GM19452 (cell line): ENCODE data around the gene CCDC102A.
"Not testable (repeated sequence)": the region's sequence is repeated elsewhere in the genome, so short reads cannot be mapped to it uniquely, and the experiment has no call there.

Experiments
- ATAC-seq: cut with Tn5 transposase; IDR thresholded peaks from one replicate; pipeline ENCODE4 v1.9.1; 2021; ENCODE audit not compliant: unreplicated experiment

CCDC102A gene

GRCh38 chr16:57565461-57565860 is 29.1 kb upstream of the CCDC102A start:
- ATAC-seq = no peak

- no peak for ATAC-seq
Measured at GRCh38 chr16:57564571-57565270, 28.4 kb upstream of the CCDC102A start.

- no peak for ATAC-seq
Measured at GRCh38 chr16:57563761-57564160, 27.4 kb upstream of the CCDC102A start.

GRCh38 chr16:57563487-57563750 is 27.0 kb upstream of the CCDC102A start:
- ATAC-seq = no peak

GRCh38 chr16:57562669-57563486 is 26.5 kb upstream of the CCDC102A start:
- no peak for ATAC-seq

GRCh38 chr16:57562066-57562465 is 25.7 kb upstream of the CCDC102A start:
- ATAC-seq = no peak

- ATAC-seq = no peak
Measured at GRCh38 chr16:57559072-57559790, 22.9 kb upstream of the CCDC102A start.

- ATAC-seq = no peak
Measured at GRCh38 chr16:57556941-57557541, 20.7 kb upstream of the CCDC102A start.

- ATAC-seq = no peak
Measured at GRCh38 chr16:57555831-57556230, 19.5 kb upstream of the CCDC102A start.

- ATAC-seq = no peak
Measured at GRCh38 chr16:57551057-57551456, 14.7 kb upstream of the CCDC102A start.

GRCh38 chr16:57549730-57550129 is 13.4 kb upstream of the CCDC102A start:
- ATAC-seq = no peak

GRCh38 chr16:57548408-57548807 is 12.0 kb upstream of the CCDC102A start:
- no peak for ATAC-seq

GRCh38 chr16:57547524-57547923 is 11.2 kb upstream of the CCDC102A start:
- not testable (repeated sequence) for ATAC-seq

GRCh38 chr16:57544124-57544653 is 7.8 kb upstream of the CCDC102A start:
- ATAC-seq = peak; percentile 82

GRCh38 chr16:57541754-57542435 is 5.5 kb upstream of the CCDC102A start:
- no peak for ATAC-seq

- no peak for ATAC-seq
Measured at GRCh38 chr16:57540906-57541753, 4.8 kb upstream of the CCDC102A start.

GRCh38 chr16:57540387-57540786 is 4.0 kb upstream of the CCDC102A start:
- ATAC-seq = no peak

GRCh38 chr16:57539072-57539796 is 2.9 kb upstream of the CCDC102A start:
- ATAC-seq = peak; percentile 43

GRCh38 chr16:57538235-57538721 is 1.9 kb upstream of the CCDC102A start:
- no peak for ATAC-seq
